Parathyroid adenoma (tissue), 2 donors: ENCODE data around the gene PGF.

Source experiments
- H2AFZ ChIP-seq: fragments of 300-600 bp; sonication (generic); one replicate; pipeline ENCODE4 v1.7.0; 2017; ENCODE audit warnings: antibody characterized with exemption, mild to moderate bottlenecking
- H3K27ac ChIP-seq: fragments of 300-600 bp; sonication (generic); one replicate; pipeline ENCODE4 v1.7.0; 2017
- H3K27me3 ChIP-seq: fragments of 300-600 bp; sonication (generic); one replicate; pipeline ENCODE4 v1.7.0; 2017; ENCODE audit warnings: low read length; ENCODE audit not compliant: control insufficient read depth, insufficient read depth
- H3K36me3 ChIP-seq: fragments of 300-600 bp; sonication (generic); one replicate; pipeline ENCODE4 v1.7.0; 2017; ENCODE audit warnings: low read length; ENCODE audit not compliant: control insufficient read depth, insufficient read depth
- H3K4me1 ChIP-seq: fragments of 300-600 bp; sonication (generic); one replicate; pipeline ENCODE4 v1.7.0; 2017; ENCODE audit warnings: control low read depth
- H3K4me2 ChIP-seq: fragments of 300-600 bp; sonication (generic); one replicate; pipeline ENCODE4 v1.7.0; 2017; ENCODE audit warnings: low read length
- H3K4me3 ChIP-seq: fragments of 300-600 bp; sonication (generic); one replicate; pipeline ENCODE4 v1.7.0; 2017; ENCODE audit warnings: low read depth, low read length
- H3K79me2 ChIP-seq: fragments of 300-600 bp; sonication (generic); one replicate; pipeline ENCODE4 v1.7.0; 2017; ENCODE audit warnings: control low read depth
- H3K9ac ChIP-seq: fragments of 300-600 bp; sonication (generic); one replicate; pipeline ENCODE4 v1.7.0; 2017; ENCODE audit warnings: mild to moderate bottlenecking
- H3K9me3 ChIP-seq: fragments of 300-600 bp; sonication (generic); one replicate; pipeline ENCODE4 v1.7.0; 2017; ENCODE audit warnings: low read length; ENCODE audit not compliant: control insufficient read depth
- CTCF ChIP-seq: fragments of 300-600 bp; sonication (generic); IDR thresholded peaks from one replicate; pipeline ENCODE4 v1.7.0; 2017; ENCODE audit warnings: antibody characterized with exemption, mild to moderate bottlenecking
- donor health status: primary hyperparathyroidism.

Gene PGF

GRCh38 chr14:74985028-74985310 is 29.6 kb upstream of the PGF start:
- Histone ChIP-seq H3K9me3 (no peaks in the 10 kb centered on the region), H3K79me2 (no peaks in the 10 kb centered on the region), H2AFZ (no peak overlapping the region)

GRCh38 chr14:74984236-74985027 is 29.0 kb upstream of the PGF start:
- H3K79me2 ChIP-seq = no peaks in the 10 kb centered on the region
- H2AFZ ChIP-seq = no peak overlapping the region
- H3K9ac ChIP-seq = no peak overlapping the region
- H3K27me3 ChIP-seq = no peaks in the 10 kb centered on the region
- no peaks in the 10 kb centered on the region for H3K36me3 ChIP-seq
- no peak overlapping the region for H3K4me2 ChIP-seq
- no peak overlapping the region for H3K27ac ChIP-seq
- H3K4me3 ChIP-seq = no peak overlapping the region
- no peaks in the 10 kb centered on the region for H3K9me3 ChIP-seq
- no peak for TF ChIP-seq CTCF
- no peaks in the 10 kb centered on the region for H3K4me1 ChIP-seq

More at GRCh38 chr14:74985028-74985310, 29.6 kb upstream of the PGF start:
- H3K27me3 ChIP-seq = no peaks in the 10 kb centered on the region
- H3K4me3 ChIP-seq = no peak overlapping the region
- no peak overlapping the region for H3K4me2 ChIP-seq
- TF ChIP-seq CTCF = no peak
- H3K9ac ChIP-seq = no peak overlapping the region
- no peaks in the 10 kb centered on the region for H3K4me1 ChIP-seq
- H3K36me3 ChIP-seq = no peaks in the 10 kb centered on the region
- no peak overlapping the region for H3K27ac ChIP-seq

GRCh38 chr14:74983343-74983742 is 27.9 kb upstream of the PGF start:
- no peak overlapping the region for H3K27ac ChIP-seq
- no peaks in the 10 kb centered on the region for H3K79me2 ChIP-seq
- H3K9ac ChIP-seq = no peak overlapping the region
- no peak overlapping the region for H3K4me3 ChIP-seq
- TF ChIP-seq CTCF = no peak
- H2AFZ ChIP-seq = no peak overlapping the region
- H3K4me1 ChIP-seq = no peaks in the 10 kb centered on the region
- H3K36me3 ChIP-seq = no peaks in the 10 kb centered on the region
- H3K27me3 ChIP-seq = no peaks in the 10 kb centered on the region
- no peak overlapping the region for H3K4me2 ChIP-seq
- H3K9me3 ChIP-seq = no peaks in the 10 kb centered on the region

- no peak overlapping the region for H3K9ac ChIP-seq
- no peaks in the 10 kb centered on the region for H3K4me1 ChIP-seq
- no peak overlapping the region for H3K27ac ChIP-seq
- H3K36me3 ChIP-seq = no peaks in the 10 kb centered on the region
- no peaks in the 10 kb centered on the region for H3K27me3 ChIP-seq
- no peaks in the 10 kb centered on the region for H3K9me3 ChIP-seq
- TF ChIP-seq CTCF = no peak
- no peak overlapping the region for H3K4me3 ChIP-seq
- no peaks in the 10 kb centered on the region for H3K79me2 ChIP-seq
- no peak overlapping the region for H3K4me2 ChIP-seq
- no peak overlapping the region for H2AFZ ChIP-seq
Observed at GRCh38 chr14:74982661-74983060, 27.3 kb upstream of the PGF start.

GRCh38 chr14:74981833-74982232 is 26.4 kb upstream of the PGF start:
- no peaks in the 10 kb centered on the region for H3K4me1 ChIP-seq
- no peaks in the 10 kb centered on the region for H3K36me3 ChIP-seq
- H3K79me2 ChIP-seq = no peaks in the 10 kb centered on the region
- no peak for TF ChIP-seq CTCF
- no peak overlapping the region for H3K27ac ChIP-seq
- no peak overlapping the region for H3K9ac ChIP-seq
- no peaks in the 10 kb centered on the region for H3K9me3 ChIP-seq
- H3K4me3 ChIP-seq = no peak overlapping the region
- H3K27me3 ChIP-seq = no peaks in the 10 kb centered on the region
- no peak overlapping the region for H2AFZ ChIP-seq
- H3K4me2 ChIP-seq = no peak overlapping the region
